ENCODE results near the gene MBD3L2B. TPM values are rescaled to one million over a fixed set of nuclear protein-coding genes. Genes with fewer than 3 reads are reported as not detected.
"Not testable (repeated sequence)": the region's sequence is repeated elsewhere in the genome, so short reads cannot be mapped to it uniquely, and the experiment has no call there.

The MBD3L2B gene
- total RNA-seq, 1 experiment from 2014 or later, result not detected

- H3K4me3 ChIP-seq; H3K4me2 ChIP-seq; H3K79me2 ChIP-seq (ENCODE audit: low read depth); H3K27me3 ChIP-seq (ENCODE audit: insufficient read depth, low read depth); H3K9me3 ChIP-seq (ENCODE audit: insufficient read depth, low read depth); DNase-seq; CTCF ChIA-PET; H3K36me3 ChIP-seq (ENCODE audit: low read depth); H2AFZ ChIP-seq; POLR2A ChIA-PET (ENCODE audit: unreplicated experiment); H3K9me2 ChIP-seq (ENCODE audit: insufficient read depth); H3K4me1 ChIP-seq (replicated peaks; ENCODE audit: insufficient read depth); intact Hi-C loops (cut with micrococcal nuclease; ENCODE audit: unreplicated experiment); BruUV-seq (replicated peaks); H4K20me1 ChIP-seq (ENCODE audit: insufficient read depth); H3F3A ChIP-seq (ENCODE audit: insufficient read depth, low read depth); H3K27ac ChIP-seq: not testable (repeated sequence)
These were observed 7.6 kb upstream of the MBD3L2B start for GRCh38 chr19:7028790-7029189.

GRCh38 chr19:7018828-7019227, 2.4 kb downstream of the MBD3L2B start:
- TF ChIP-seq CTCF (conservative IDR thresholded peaks at IDR 0.05) (no peak), EZH2 (IDR thresholded peaks at IDR 0.05; ENCODE audit: low read depth) (no peak)
- H3K9me2 ChIP-seq (ENCODE audit: insufficient read depth), result no peaks in the 10 kb centered on the region

GRCh38 chr19:7013678-7014077, 7.6 kb downstream of the MBD3L2B start:
- POLR2A ChIA-PET (ENCODE audit: unreplicated experiment), result no interaction called here
- no peak for DNase-seq

More at GRCh38 chr19:7018828-7019227, 2.4 kb downstream of the MBD3L2B start:
- Histone ChIP-seq H3K4me2 (no peak overlapping the region), H3K36me3 (ENCODE audit: low read depth) (no peaks in the 10 kb centered on the region), H3K9me3 (ENCODE audit: insufficient read depth, low read depth) (no peaks in the 10 kb centered on the region), H3F3A (ENCODE audit: insufficient read depth, low read depth) (no peaks in the 10 kb centered on the region), H3K4me1 (replicated peaks; ENCODE audit: insufficient read depth) (no peaks in the 10 kb centered on the region), H3K27me3 (ENCODE audit: insufficient read depth, low read depth) (peaks cover 18% of the 10 kb centered on the region), H2AFZ (no peak overlapping the region), H3K4me3 (no peak overlapping the region), H3K27ac (no peak overlapping the region), H3K79me2 (ENCODE audit: low read depth) (no peaks in the 10 kb centered on the region), H4K20me1 (ENCODE audit: insufficient read depth) (no peaks in the 10 kb centered on the region)
- no peak for DNase-seq
- ChIA-PET POLR2A (ENCODE audit: unreplicated experiment) (no interaction called here), CTCF (no interaction called here)
- intact Hi-C loops (cut with micrococcal nuclease; ENCODE audit: unreplicated experiment), result no loop called here
- BruUV-seq (replicated peaks), result no TSS peak

More at GRCh38 chr19:7013678-7014077, 7.6 kb downstream of the MBD3L2B start:
- no TSS peak for BruUV-seq (replicated peaks)
- Histone ChIP-seq H3K79me2 (ENCODE audit: low read depth) (no peaks in the 10 kb centered on the region), H3K9me3 (ENCODE audit: insufficient read depth, low read depth) (no peaks in the 10 kb centered on the region), H3K4me2 (no peak overlapping the region), H3K27me3 (ENCODE audit: insufficient read depth, low read depth) (peaks cover 27% of the 10 kb centered on the region), H3F3A (ENCODE audit: insufficient read depth, low read depth) (no peaks in the 10 kb centered on the region), H3K4me1 (replicated peaks; ENCODE audit: insufficient read depth) (no peaks in the 10 kb centered on the region), H3K9me2 (ENCODE audit: insufficient read depth) (no peaks in the 10 kb centered on the region), H3K27ac (no peak overlapping the region), H4K20me1 (ENCODE audit: insufficient read depth) (no peaks in the 10 kb centered on the region), H2AFZ (no peak overlapping the region), H3K4me3 (no peak overlapping the region), H3K36me3 (ENCODE audit: low read depth) (no peaks in the 10 kb centered on the region)
- TF ChIP-seq CTCF (conservative IDR thresholded peaks at IDR 0.05) (no peak), EZH2 (IDR thresholded peaks at IDR 0.05; ENCODE audit: low read depth) (no peak)
- intact Hi-C loops (cut with micrococcal nuclease; ENCODE audit: unreplicated experiment), result no loop called here
- CTCF ChIA-PET, result no interaction called here

All from PC-9 (cell line).